Measurements from ENCODE around the gene ZGRF1. TPM values are rescaled to one million over a fixed set of nuclear protein-coding genes. Genes with fewer than 3 reads are reported as not detected.

Gene ZGRF1
- total and polyA plus RNA-seq, 2 donors (not counting 1 experiment from before 2014, with no cell fraction given), result 4.6 to 13.0 TPM

DNA sequence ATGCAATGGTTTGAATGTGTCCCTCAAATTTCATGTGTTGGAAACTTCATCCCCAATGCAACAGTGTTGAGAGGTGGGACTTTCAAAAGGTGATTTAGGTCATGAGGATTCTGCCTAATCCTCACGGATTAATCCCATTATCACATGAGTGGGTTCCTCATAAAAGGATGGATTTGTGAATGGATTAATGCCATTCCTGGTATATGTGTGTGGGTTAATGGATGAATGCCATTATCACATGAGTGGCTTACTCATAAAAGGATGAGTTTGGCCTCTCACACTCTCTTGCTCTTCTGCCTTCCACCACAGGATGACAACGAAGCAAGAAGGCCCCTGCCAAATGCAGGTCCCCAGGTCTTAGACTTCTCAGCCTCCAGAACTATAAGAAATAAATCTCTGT lies 90.2 kb downstream of the ZGRF1 start:
- no peak for DNase-seq
- Histone ChIP-seq H4K20me1 (ENCODE audit: control insufficient read depth, insufficient read depth, low read length, poor library complexity, severe bottlenecking) (no peaks in the 10 kb centered on the region), H3K79me2 (ENCODE audit: control insufficient read depth, insufficient read depth, low read length) (no peaks in the 10 kb centered on the region), H3K4me3 (ENCODE audit: control extremely low read depth in 1 of 5, extremely low read depth in 1 of 5, insufficient read depth in 1 of 5, low read depth in 2 of 5, low read length in 4 of 5) (no peak overlapping the region), H3K9me3 (ENCODE audit: control extremely low read depth in 1 of 3, control insufficient read depth in 2 of 3, insufficient read depth in 1 of 3, low read length in 2 of 3) (no peaks in the 10 kb centered on the region), H3K4me2 (replicated peaks; ENCODE audit: low read depth, low read length, poor library complexity, severe bottlenecking) (no peak overlapping the region), H3K4me1 (ENCODE audit: control insufficient read depth in 2 of 2, insufficient read depth in 2 of 2, low read length in 2 of 2) (no peaks in the 10 kb centered on the region), H3K27ac (ENCODE audit: low read length in 2 of 2) (no peak overlapping the region), H3K27me3 (replicated peaks in 1 of 4; ENCODE audit: control extremely low read depth in 1 of 4, control insufficient read depth in 3 of 4, insufficient read depth in 4 of 4, low read length in 3 of 4) (no peaks in the 10 kb centered on the region), H3K9ac (ENCODE audit: low read length) (no peak overlapping the region), H3K36me3 (replicated peaks in 1 of 2; ENCODE audit: control extremely low read depth in 1 of 2, control insufficient read depth in 1 of 2, extremely low read depth in 1 of 2, insufficient read depth in 2 of 2, low read length in 1 of 2) (no peaks in the 10 kb centered on the region), H2AFZ (ENCODE audit: insufficient read depth, low read depth, low read length, poor library complexity, severe bottlenecking) (no peak overlapping the region)
- no peaks in the 10 kb centered on the region for H3K27me3 Mint-ChIP-seq
- 89% methylated on average over 1 of the region's 2 CpGs for WGBS (ENCODE audit: insufficient coverage)
- POLR2A ChIA-PET, result no interaction called here
- ATAC-seq (ENCODE audit: low read depth), result no peak
- intact Hi-C loops (cut with micrococcal nuclease), result no loop called here
- TF ChIP-seq EZH2 (IDR thresholded peaks at IDR 0.05; ENCODE audit: borderline replicate concordance, insufficient read depth, low read depth, low read length, poor library complexity, severe bottlenecking), result no peak
- TF ChIP-seq, protein P1, sequence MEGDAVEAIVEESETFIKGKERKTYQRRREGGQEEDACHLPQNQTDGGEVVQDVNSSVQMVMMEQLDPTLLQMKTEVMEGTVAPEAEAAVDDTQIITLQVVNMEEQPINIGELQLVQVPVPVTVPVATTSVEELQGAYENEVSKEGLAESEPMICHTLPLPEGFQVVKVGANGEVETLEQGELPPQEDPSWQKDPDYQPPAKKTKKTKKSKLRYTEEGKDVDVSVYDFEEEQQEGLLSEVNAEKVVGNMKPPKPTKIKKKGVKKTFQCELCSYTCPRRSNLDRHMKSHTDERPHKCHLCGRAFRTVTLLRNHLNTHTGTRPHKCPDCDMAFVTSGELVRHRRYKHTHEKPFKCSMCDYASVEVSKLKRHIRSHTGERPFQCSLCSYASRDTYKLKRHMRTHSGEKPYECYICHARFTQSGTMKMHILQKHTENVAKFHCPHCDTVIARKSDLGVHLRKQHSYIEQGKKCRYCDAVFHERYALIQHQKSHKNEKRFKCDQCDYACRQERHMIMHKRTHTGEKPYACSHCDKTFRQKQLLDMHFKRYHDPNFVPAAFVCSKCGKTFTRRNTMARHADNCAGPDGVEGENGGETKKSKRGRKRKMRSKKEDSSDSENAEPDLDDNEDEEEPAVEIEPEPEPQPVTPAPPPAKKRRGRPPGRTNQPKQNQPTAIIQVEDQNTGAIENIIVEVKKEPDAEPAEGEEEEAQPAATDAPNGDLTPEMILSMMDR (IDR thresholded peaks at IDR 0.05), result no peak
- no peaks in the 10 kb centered on the region for H3K9me3 Mint-ChIP-seq (ENCODE audit: insufficient read depth)
- H3K4me3 Mint-ChIP-seq, result no peak overlapping the region
- CTCF ChIA-PET, result no interaction called here
- no peak overlapping the region for H3K27ac Mint-ChIP-seq
- no peaks in the 10 kb centered on the region for H3K4me1 Mint-ChIP-seq

DNA sequence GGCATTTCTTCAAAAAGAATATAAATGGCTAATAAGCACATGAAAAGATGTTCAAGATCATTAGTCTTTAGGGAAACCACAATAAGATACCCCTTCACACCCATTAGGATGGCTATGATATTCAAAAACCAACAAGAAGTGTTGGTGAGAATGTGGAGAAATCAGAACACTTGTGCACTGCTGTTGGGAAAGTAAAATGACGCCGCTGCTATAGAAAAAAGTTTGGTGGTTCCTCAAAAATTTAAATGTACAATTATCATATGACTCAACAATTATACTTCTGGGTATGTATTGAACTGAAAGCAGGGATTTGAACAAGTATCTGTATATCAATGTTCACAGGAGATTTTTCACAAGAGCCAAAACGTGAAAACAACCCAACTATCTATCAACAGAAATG lies 91.4 kb downstream of the ZGRF1 start:
- Histone ChIP-seq H3K9ac (ENCODE audit: low read length) (no peak overlapping the region), H2AFZ (ENCODE audit: insufficient read depth, low read depth, low read length, poor library complexity, severe bottlenecking) (no peak overlapping the region), H4K20me1 (ENCODE audit: control insufficient read depth, insufficient read depth, low read length, poor library complexity, severe bottlenecking) (no peaks in the 10 kb centered on the region), H3K4me3 (ENCODE audit: control extremely low read depth in 1 of 5, extremely low read depth in 1 of 5, insufficient read depth in 1 of 5, low read depth in 2 of 5, low read length in 4 of 5) (no peak overlapping the region), H3K36me3 (replicated peaks in 1 of 2; ENCODE audit: control extremely low read depth in 1 of 2, control insufficient read depth in 1 of 2, extremely low read depth in 1 of 2, insufficient read depth in 2 of 2, low read length in 1 of 2) (no peaks in the 10 kb centered on the region), H3K4me1 (ENCODE audit: control insufficient read depth in 2 of 2, insufficient read depth in 2 of 2, low read length in 2 of 2) (no peaks in the 10 kb centered on the region), H3K79me2 (ENCODE audit: control insufficient read depth, insufficient read depth, low read length) (no peaks in the 10 kb centered on the region), H3K27me3 (replicated peaks in 1 of 4; ENCODE audit: control extremely low read depth in 1 of 4, control insufficient read depth in 3 of 4, insufficient read depth in 4 of 4, low read length in 3 of 4) (no peaks in the 10 kb centered on the region), H3K4me2 (replicated peaks; ENCODE audit: low read depth, low read length, poor library complexity, severe bottlenecking) (no peak overlapping the region), H3K9me3 (ENCODE audit: control extremely low read depth in 1 of 3, control insufficient read depth in 2 of 3, insufficient read depth in 1 of 3, low read length in 2 of 3) (no peaks in the 10 kb centered on the region), H3K27ac (ENCODE audit: low read length in 2 of 2) (no peak overlapping the region)
- ATAC-seq (ENCODE audit: low read depth) (no peak), DNase-seq (no peak)
- no peak overlapping the region for H3K27ac Mint-ChIP-seq
- ChIA-PET POLR2A (no interaction called here), CTCF (no interaction called here)
- no peak overlapping the region for H3K4me3 Mint-ChIP-seq
- no peaks in the 10 kb centered on the region for H3K4me1 Mint-ChIP-seq
- TF ChIP-seq EZH2 (IDR thresholded peaks at IDR 0.05; ENCODE audit: borderline replicate concordance, insufficient read depth, low read depth, low read length, poor library complexity, severe bottlenecking), result no peak
- TF ChIP-seq, protein P1 (IDR thresholded peaks at IDR 0.05), result no peak
- no peaks in the 10 kb centered on the region for H3K9me3 Mint-ChIP-seq (ENCODE audit: insufficient read depth)
- intact Hi-C loops (cut with micrococcal nuclease), result no loop called here
- H3K27me3 Mint-ChIP-seq, result no peaks in the 10 kb centered on the region
- no CpG with 5 or more reads among the region's 3 CpGs for WGBS (ENCODE audit: insufficient coverage)

Data from B cell (primary cell).